Right cardiac atrium (tissue), 5 donors: ENCODE data around the gene EFNA2. TPM values are rescaled to one million over a fixed set of nuclear protein-coding genes. Genes with fewer than 3 reads are reported as not detected.
A peak's percentile ranks its signal among the peaks of the same experiment; 100 is the strongest.

Experiments
- ATAC-seq, 2 donors: fragments of 200-7000 bp; cut with Tn5 transposase; one replicate each; pipeline versions ENCODE4 v1.8.0 to v1.9.1; 2020; ENCODE audit warnings: moderate library complexity in 2 of 2, mild to moderate bottlenecking in 1 of 2
- DNase-seq, 3 donors: peaks; one replicate each; pipeline ENCODE4 v3.0.0-alpha.2; 2020
- H3K27ac ChIP-seq: one replicate; pipeline ENCODE4 v1.5.1; 2013; ENCODE audit warnings: mild to moderate bottlenecking, low read length, control low read depth, moderate library complexity
- H3K27me3 ChIP-seq: one replicate; pipeline ENCODE4 v1.6.1; 2013; ENCODE audit not compliant: control insufficient read depth, insufficient read depth
- H3K4me1 ChIP-seq: one replicate; pipeline ENCODE4 v1.6.1; 2013; ENCODE audit warnings: low read length; ENCODE audit not compliant: control insufficient read depth, insufficient read depth
- H3K4me3 ChIP-seq: one replicate; pipeline ENCODE4 v1.5.1; 2013; ENCODE audit warnings: low read length, control low read depth
- H3K9me3 ChIP-seq: one replicate; pipeline ENCODE4 v1.6.1; 2013; ENCODE audit warnings: low read length; ENCODE audit not compliant: control insufficient read depth
- WGBS: extraction: QIAGEN DNeasy Blood & Tissue Kit; methylation state at CpG from one replicate; pipeline ENCODE4 v1.1.7; 2013; 5-methylcytosine and 5-hydroxymethylcytosine counted together
- intact Hi-C, 4 donors: fragments of 100-400 bp; cut with DNase I; formaldehyde crosslinking; loops; one replicate each; pipeline versions ENCODE4 v1.11.0 to v1.14.0; 2022 to 2023
- polyA plus RNA-seq: library from polyadenylated mRNA; stranded (reverse); fragments of 200-250 nt; gene quantifications from one replicate; pipeline ENCODE4 v1.2.3, GENCODE V29; 2013
- total RNA-seq, 4 donors: library from RNA; stranded (reverse); fragmentation: NEBNext Ultra II Directional; extraction: Animal tissue kit (Norgen Biotek cat#: 25700); gene quantifications; one replicate each; pipeline ENCODE4 v1.2.1, GENCODE V29; 2021
- donor health status: healthy with polysubstance abuse.
- donor health status: DM: no; HTN: yes; CAD: no.
- donor health status: DM: no; HTN: no; CAD: no.
- donor health status: DM: no; HTN: yes; CAD: no; lungs with severe emphysema.
- donor health status: DM: yes; HTN: yes; CAD: no.

Gene EFNA2
- total and polyA plus RNA-seq, 5 donors = not detected

- H3K27ac ChIP-seq = no peak overlapping the region
- no peak for ATAC-seq
- no peak for DNase-seq
- intact Hi-C loops = loop anchor here in 3 of 4 donors (10.0 kb wide), 2 partner anchors 66 to 86 kb away; a partner anchor contains a TSS
- WGBS = 86% methylated on average over 41 of the region's 41 CpGs
- H3K27me3 ChIP-seq = no peaks in the 10 kb centered on the region
- H3K4me3 ChIP-seq = no peak overlapping the region
- H3K9me3 ChIP-seq = no peaks in the 10 kb centered on the region
- H3K4me1 ChIP-seq = no peaks in the 10 kb centered on the region
These were observed 3.4 kb downstream of the EFNA2 start for GRCh38 chr19:1288833-1289685.

DNA sequence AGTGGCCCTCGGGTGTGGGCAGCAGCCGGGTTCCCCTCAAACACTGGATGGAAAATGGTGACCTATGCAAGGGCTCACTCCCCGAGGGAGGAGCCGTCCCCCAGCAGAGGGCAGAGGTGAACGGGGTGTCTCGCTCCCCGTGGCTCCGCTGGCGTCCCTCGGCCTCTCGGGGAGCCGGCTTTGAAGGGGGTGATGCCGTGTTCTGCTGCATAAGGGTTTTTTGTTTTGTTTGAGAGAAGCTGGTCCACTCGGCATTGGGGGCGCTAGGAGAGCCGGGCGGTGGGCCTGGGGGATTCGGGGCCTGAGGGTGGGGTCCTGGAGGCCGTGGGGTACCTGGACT lies 4.0 kb downstream of the EFNA2 start:
- DNase-seq = no peak
- Histone ChIP-seq H3K4me1 (no peaks in the 10 kb centered on the region), H3K27ac (no peak overlapping the region), H3K27me3 (no peaks in the 10 kb centered on the region), H3K4me3 (no peak overlapping the region), H3K9me3 (no peaks in the 10 kb centered on the region)
- no peak for ATAC-seq
- 77% methylated on average over 19 of the region's 19 CpGs for WGBS
- intact Hi-C loops = loop anchor here (5.0 to 10.0 kb wide), 3 partner anchors 48 to 85 kb away; a partner anchor contains a TSS

DNA sequence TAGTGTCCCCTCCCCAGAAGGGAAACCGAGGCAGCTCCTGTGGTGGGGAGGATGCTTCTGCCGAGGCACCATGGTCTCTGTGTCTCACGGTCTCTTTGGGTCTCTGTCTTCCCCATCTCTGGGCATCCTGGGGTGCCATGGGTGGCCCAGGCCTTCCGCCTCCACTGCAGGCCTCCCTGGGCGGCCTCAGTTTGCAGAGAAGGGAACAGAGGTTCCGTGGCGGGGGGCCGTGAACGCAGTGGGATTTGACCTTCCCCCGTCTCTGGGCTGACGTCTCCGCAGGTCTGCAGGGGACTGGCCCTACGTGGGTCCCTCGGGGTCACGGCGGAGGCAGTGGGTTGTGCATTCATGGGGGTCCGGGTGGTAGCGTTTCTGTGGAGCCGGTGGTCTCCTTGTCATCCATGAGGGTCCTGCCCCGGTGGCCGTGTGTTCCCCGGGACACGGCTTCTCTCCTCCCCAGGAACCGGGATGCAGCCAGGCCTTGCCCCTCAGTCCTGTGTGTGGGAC lies 4.6 kb downstream of the EFNA2 start:
- no peaks in the 10 kb centered on the region for H3K27me3 ChIP-seq
- intact Hi-C loops = loop anchor here in 1 of 4 donors (5.0 kb wide), 1 partner anchor 47 kb away; no protein-coding TSS in a partner anchor
- no peak overlapping the region for H3K4me3 ChIP-seq

DNA sequence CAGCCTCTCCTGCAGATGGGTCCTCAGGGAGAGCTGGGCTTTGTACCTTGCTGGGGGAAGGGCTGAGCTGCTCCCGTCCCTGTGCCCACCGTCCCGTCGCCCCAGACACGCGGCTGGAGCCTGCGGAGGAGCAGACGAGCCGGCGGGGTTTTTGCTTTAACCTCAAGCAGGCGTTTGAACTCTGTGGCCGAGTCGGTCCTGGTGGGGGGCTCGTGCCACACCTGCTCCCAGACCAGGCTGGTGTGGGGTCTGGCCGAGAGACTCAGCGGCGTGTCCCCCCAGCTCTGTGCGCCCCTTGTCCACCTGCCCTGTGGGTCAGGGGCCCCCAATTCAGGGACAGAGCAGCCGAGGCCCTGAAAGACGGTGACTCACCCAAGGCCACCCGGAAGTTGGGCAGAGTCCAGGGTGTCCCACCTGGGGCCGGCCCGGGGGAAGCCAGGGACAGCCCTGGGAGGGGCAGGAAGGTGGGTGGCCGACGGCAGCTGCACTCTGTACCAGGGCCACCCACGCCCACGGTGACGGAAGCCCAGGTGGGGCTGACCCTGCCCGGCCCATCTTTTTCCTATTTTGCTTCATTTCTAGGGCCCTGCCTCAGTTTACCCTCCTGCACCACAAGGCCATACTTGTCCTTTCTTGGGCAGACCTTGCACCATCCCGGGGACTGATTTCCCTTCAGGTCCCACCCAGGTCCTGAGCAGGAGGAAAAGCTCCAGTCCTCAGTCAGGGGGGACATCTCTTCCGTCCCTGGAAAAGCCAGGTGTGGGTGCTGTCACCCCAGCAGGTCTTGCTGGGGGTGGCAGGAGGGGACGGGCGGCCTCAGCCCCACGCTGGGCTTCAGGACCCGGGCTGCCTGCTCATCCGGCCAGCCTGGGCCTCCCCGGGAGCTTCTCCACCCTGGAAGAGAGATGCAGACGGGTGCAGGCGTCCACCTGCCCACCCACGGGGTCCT lies 5.3 kb downstream of the EFNA2 start:
- ATAC-seq = no peak
- intact Hi-C loops = loop anchor here in 1 of 4 donors (5.0 kb wide), 1 partner anchor 46 kb away; no protein-coding TSS in a partner anchor
- Histone ChIP-seq H3K27me3 (no peaks in the 10 kb centered on the region), H3K9me3 (no peaks in the 10 kb centered on the region), H3K4me3 (no peak overlapping the region), H3K4me1 (no peaks in the 10 kb centered on the region), H3K27ac (no peak overlapping the region)
- WGBS = 80% methylated on average over 40 of the region's 40 CpGs
- DNase-seq = no peak

More for the DNA sequence above, 4.6 kb downstream of the EFNA2 start:
- H3K27ac ChIP-seq = no peak overlapping the region
- DNase-seq (no peak), ATAC-seq (no peak)
- 87% methylated on average over 24 of the region's 24 CpGs for WGBS
- no peaks in the 10 kb centered on the region for H3K9me3 ChIP-seq
- no peaks in the 10 kb centered on the region for H3K4me1 ChIP-seq

GRCh38 chr19:1291761-1292418 lies 6.2 kb downstream of the EFNA2 start:
- H3K27me3 ChIP-seq = no peaks in the 10 kb centered on the region
- intact Hi-C loops = loop anchor here in 1 of 4 donors (5.0 kb wide), 1 partner anchor 45 kb away; no protein-coding TSS in a partner anchor
- H3K27ac ChIP-seq = no peak overlapping the region
- H3K9me3 ChIP-seq = no peaks in the 10 kb centered on the region
- DNase-seq (no peak), ATAC-seq (no peak)
- H3K4me1 ChIP-seq = no peaks in the 10 kb centered on the region
- no peak overlapping the region for H3K4me3 ChIP-seq
- WGBS = 61% methylated on average over 25 of the region's 25 CpGs

DNA sequence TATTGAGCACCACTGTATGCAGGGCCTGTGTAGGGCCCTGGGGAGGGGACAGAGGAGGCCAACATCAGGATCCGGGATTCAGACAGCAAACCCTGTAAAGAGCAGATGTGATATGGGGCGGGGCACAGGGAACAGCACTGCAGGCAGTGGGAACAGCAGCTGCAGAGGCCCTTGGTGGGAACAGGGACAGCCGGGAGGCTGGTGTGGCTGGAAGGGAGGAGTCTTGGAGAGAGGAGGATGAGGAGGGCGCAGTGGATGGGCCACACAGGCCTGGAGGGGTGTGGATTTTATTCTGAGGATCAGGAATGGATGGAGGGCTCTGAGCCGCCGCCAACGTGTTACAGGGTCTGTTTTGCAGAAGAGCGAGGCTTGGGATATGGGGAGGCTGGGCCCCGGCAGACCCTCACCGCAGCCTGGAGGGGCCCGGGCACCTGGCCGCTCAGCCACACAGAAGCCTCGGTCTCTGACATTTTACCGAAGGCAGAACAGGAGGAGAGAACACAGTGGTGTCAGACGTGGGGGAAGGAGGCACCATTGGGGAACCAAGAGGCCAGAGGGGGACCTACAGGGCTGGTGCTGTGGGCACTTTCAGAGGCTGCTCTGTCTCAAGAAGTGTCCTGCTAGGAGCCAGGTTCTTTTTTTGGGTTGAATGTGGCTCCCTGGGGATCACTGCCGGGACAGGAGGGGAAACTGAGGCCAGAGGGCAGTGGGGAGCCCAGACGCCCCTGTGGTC lies 6.9 kb downstream of the EFNA2 start:
- intact Hi-C loops = loop anchor here in 1 of 4 donors (5.0 kb wide), 1 partner anchor 45 kb away; no protein-coding TSS in a partner anchor
- H3K27me3 ChIP-seq = no peaks in the 10 kb centered on the region
- 84% methylated on average over 17 of the region's 17 CpGs for WGBS

DNA sequence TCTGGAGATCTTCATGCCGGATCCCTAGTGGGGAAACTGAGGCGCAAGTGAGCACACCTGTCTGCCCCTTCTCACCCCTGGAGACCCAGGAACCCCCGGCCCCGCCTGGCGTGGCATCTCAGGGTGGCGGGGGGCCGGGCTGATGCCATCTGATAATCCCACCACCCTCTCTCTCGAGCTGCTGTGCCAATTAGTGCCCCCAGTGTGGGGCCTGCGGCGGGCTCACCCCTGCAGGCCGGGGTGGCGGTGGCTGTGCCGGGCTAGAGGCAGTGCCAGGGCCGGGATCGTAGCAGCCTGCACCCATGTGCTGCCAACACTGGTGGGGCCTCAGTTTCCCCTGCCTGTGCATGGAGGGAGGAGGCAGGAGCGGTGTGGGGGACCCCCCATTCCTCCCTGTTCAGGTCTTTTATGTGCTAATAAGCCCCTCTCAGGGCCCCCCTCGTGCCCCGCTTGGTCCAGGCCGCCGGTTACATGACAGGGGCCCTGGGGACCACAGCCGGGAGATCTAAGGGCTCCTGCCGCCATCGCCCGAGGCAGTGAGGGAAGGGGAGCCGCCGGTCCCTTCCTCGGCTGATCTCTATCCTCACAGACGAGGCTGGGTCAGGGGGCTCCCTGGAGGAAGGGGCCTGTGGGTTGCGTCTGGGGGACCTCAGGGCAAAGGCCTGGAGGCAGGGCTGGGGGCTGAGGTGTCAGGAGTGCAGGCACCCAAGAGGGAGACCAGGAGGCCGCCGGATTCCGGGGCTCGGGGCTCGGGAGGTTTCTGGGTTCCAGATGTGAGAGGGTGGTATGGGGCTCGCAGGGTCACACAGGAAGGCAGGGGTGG lies 8.3 kb downstream of the EFNA2 start:
- Histone ChIP-seq H3K4me3 (no peak overlapping the region), H3K27me3 (no peaks in the 10 kb centered on the region), H3K9me3 (no peaks in the 10 kb centered on the region), H3K27ac (no peak overlapping the region), H3K4me1 (no peaks in the 10 kb centered on the region)
- ATAC-seq (no peak), DNase-seq (no peak)
- intact Hi-C loops = loop anchor here in 1 of 4 donors (5.0 kb wide), 1 partner anchor 43 kb away; no protein-coding TSS in a partner anchor
- 83% methylated on average over 35 of the region's 35 CpGs for WGBS

More for the DNA sequence above, 6.9 kb downstream of the EFNA2 start:
- DNase-seq (no peak), ATAC-seq (no peak)
- no peaks in the 10 kb centered on the region for H3K9me3 ChIP-seq
- no peak overlapping the region for H3K4me3 ChIP-seq
- H3K4me1 ChIP-seq = no peaks in the 10 kb centered on the region
- no peak overlapping the region for H3K27ac ChIP-seq

DNA sequence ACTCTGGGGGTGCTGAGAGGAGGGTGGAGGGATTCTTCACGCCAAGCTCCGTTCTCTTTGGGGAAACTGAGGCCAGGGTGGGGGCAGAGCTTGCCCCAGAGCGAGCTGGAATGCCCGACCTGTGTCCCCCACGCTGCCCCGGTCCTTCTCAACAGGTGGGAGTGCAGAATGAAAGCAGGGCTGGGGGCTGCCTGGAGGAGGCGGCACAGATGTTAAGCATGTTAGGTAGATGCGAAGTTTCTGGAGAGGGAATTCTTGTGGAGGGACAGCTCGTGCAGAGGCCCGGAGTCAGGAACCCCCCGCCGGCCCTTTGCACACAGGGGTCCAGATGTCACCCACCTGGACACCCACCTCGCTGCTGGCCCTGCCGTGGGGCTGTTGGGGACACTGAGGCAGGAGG lies 9.0 kb downstream of the EFNA2 start:
- intact Hi-C loops = loop anchor here in 1 of 4 donors (5.0 kb wide), 1 partner anchor 43 kb away; no protein-coding TSS in a partner anchor
- WGBS = 79% methylated on average over 14 of the region's 14 CpGs
- Histone ChIP-seq H3K27ac (no peak overlapping the region), H3K9me3 (no peaks in the 10 kb centered on the region), H3K4me3 (no peak overlapping the region), H3K27me3 (no peaks in the 10 kb centered on the region), H3K4me1 (no peaks in the 10 kb centered on the region)
- no peak for ATAC-seq
- DNase-seq = no peak

DNA sequence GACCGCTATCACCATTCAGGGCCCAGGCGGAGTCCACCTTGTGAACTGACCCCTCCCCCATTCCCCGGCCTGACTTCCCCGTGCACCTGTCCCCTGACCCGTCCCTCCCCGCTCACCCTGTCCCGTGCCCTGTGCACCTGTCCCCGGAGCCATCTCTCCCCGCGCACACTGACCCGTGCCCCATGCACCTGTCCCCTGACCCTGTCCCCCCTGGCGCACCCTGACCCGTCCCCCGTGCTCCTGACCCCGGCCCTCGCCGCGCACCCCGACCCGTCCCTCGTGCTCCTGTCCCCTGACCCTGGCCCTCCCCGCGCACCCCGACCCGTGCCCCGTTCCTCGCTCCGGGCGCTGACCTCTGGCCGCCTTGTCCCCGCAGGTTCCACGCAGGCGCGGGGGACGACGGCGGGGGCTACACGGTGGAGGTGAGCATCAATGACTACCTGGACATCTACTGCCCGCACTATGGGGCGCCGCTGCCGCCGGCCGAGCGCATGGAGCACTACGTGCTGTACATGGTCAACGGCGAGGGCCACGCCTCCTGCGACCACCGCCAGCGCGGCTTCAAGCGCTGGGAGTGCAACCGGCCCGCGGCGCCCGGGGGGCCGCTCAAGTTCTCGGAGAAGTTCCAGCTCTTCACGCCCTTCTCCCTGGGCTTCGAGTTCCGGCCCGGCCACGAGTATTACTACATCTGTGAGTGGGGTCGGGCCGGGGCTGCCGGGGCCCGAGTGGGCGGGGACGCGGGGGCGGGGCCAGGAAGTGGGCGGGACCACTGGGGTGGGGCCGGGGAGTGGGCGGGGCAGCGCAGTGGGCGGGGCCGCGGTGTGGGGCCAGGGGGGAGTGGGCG lies 9.7 kb downstream of the EFNA2 start:
- WGBS = 14% methylated on average over 82 of the region's 82 CpGs
- no peaks in the 10 kb centered on the region for H3K27me3 ChIP-seq
- no peaks in the 10 kb centered on the region for H3K9me3 ChIP-seq
- ATAC-seq = peak in 1 of 2 donors; percentile 25
- H3K4me3 ChIP-seq = no peak overlapping the region
- H3K27ac ChIP-seq = no peak overlapping the region
- no peak for DNase-seq
- intact Hi-C loops = no loop called here
- no peaks in the 10 kb centered on the region for H3K4me1 ChIP-seq
